ENCODE measurements around the gene GLP1R.
A peak's percentile ranks its signal among the peaks of the same experiment; 100 is the strongest.

Gene GLP1R

GRCh38 chr6:39086294-39086693, 37.7 kb downstream of the GLP1R start:
- no peak for DNase-seq (ENCODE audit: low read depth, low spot score)

GRCh38 chr6:39086711-39087110, 38.1 kb downstream of the GLP1R start:
- DNase-seq (ENCODE audit: low read depth, low spot score): no peak

GRCh38 chr6:39087197-39087596, 38.6 kb downstream of the GLP1R start:
- no peak for DNase-seq (ENCODE audit: low read depth, low spot score)

GRCh38 chr6:39088331-39088730, 39.8 kb downstream of the GLP1R start:
- DNase-seq (ENCODE audit: low read depth, low spot score): peak; percentile 85

GRCh38 chr6:39090036-39090435, 41.5 kb downstream of the GLP1R start:
- DNase-seq (ENCODE audit: low read depth, low spot score): no peak

- DNase-seq (ENCODE audit: low read depth, low spot score): no peak
Measured at GRCh38 chr6:39091220-39091619, 42.6 kb downstream of the GLP1R start.

GRCh38 chr6:39092124-39092523, 43.5 kb downstream of the GLP1R start:
- DNase-seq (ENCODE audit: low read depth, low spot score): no peak

- no peak for DNase-seq (ENCODE audit: low read depth, low spot score)
Measured at GRCh38 chr6:39093149-39093708, 44.6 kb downstream of the GLP1R start.

- no peak for DNase-seq (ENCODE audit: low read depth, low spot score)
Measured at GRCh38 chr6:39095578-39095977, 47.0 kb downstream of the GLP1R start.

- no peak for DNase-seq (ENCODE audit: low read depth, low spot score)
Measured at GRCh38 chr6:39100358-39100757, 51.8 kb downstream of the GLP1R start.

GRCh38 chr6:39102071-39102820, 53.7 kb downstream of the GLP1R start:
- peak; percentile 50 for DNase-seq (ENCODE audit: low read depth, low spot score)

- no peak for DNase-seq (ENCODE audit: low read depth, low spot score)
Measured at GRCh38 chr6:39102821-39103136, 54.2 kb downstream of the GLP1R start.

- DNase-seq (ENCODE audit: low read depth, low spot score): no peak
Measured at GRCh38 chr6:39104528-39104927, 55.9 kb downstream of the GLP1R start.

GRCh38 chr6:39107034-39107433, 58.5 kb downstream of the GLP1R start:
- no peak for DNase-seq (ENCODE audit: low read depth, low spot score)

GRCh38 chr6:39107641-39108040, 59.1 kb downstream of the GLP1R start:
- DNase-seq (ENCODE audit: low read depth, low spot score): no peak

GRCh38 chr6:39108041-39108839, 59.7 kb downstream of the GLP1R start:
- no peak for DNase-seq (ENCODE audit: low read depth, low spot score)

GRCh38 chr6:39111280-39111679, 62.7 kb downstream of the GLP1R start:
- DNase-seq (ENCODE audit: low read depth, low spot score): no peak

GRCh38 chr6:39113788-39114187, 65.2 kb downstream of the GLP1R start:
- no peak for DNase-seq (ENCODE audit: low read depth, low spot score)

- DNase-seq (ENCODE audit: low read depth, low spot score): no peak
Measured at GRCh38 chr6:39114388-39114703, 65.8 kb downstream of the GLP1R start.

- DNase-seq (ENCODE audit: low read depth, low spot score): peak; percentile 97
Measured at GRCh38 chr6:39114704-39115599, 66.4 kb downstream of the GLP1R start, which contains the start of gene SAYSD1. TSS of gene SAYSD1 (minus strand) at chr6:39115186. CDS start at chr6:39115089, 97 bp downstream.

GRCh38 chr6:39118921-39119320, 70.3 kb downstream of the GLP1R start:
- no peak for DNase-seq (ENCODE audit: low read depth, low spot score)

- DNase-seq (ENCODE audit: low read depth, low spot score): no peak
Measured at GRCh38 chr6:39124114-39124513, 75.5 kb downstream of the GLP1R start.
